ENCODE data around the gene DNAL1.

Gene DNAL1

GRCh38 chr14:73744175-73744867 is 99.5 kb downstream of the DNAL1 start:
- no peak overlapping the region for H3K4me3 ChIP-seq (ENCODE audit: low read depth, low read length)
- TF ChIP-seq, protein P1, sequence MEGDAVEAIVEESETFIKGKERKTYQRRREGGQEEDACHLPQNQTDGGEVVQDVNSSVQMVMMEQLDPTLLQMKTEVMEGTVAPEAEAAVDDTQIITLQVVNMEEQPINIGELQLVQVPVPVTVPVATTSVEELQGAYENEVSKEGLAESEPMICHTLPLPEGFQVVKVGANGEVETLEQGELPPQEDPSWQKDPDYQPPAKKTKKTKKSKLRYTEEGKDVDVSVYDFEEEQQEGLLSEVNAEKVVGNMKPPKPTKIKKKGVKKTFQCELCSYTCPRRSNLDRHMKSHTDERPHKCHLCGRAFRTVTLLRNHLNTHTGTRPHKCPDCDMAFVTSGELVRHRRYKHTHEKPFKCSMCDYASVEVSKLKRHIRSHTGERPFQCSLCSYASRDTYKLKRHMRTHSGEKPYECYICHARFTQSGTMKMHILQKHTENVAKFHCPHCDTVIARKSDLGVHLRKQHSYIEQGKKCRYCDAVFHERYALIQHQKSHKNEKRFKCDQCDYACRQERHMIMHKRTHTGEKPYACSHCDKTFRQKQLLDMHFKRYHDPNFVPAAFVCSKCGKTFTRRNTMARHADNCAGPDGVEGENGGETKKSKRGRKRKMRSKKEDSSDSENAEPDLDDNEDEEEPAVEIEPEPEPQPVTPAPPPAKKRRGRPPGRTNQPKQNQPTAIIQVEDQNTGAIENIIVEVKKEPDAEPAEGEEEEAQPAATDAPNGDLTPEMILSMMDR (IDR thresholded peaks at IDR 0.05; ENCODE audit: borderline replicate concordance, insufficient read depth, low read depth, low read length) = no peak

DNA sequence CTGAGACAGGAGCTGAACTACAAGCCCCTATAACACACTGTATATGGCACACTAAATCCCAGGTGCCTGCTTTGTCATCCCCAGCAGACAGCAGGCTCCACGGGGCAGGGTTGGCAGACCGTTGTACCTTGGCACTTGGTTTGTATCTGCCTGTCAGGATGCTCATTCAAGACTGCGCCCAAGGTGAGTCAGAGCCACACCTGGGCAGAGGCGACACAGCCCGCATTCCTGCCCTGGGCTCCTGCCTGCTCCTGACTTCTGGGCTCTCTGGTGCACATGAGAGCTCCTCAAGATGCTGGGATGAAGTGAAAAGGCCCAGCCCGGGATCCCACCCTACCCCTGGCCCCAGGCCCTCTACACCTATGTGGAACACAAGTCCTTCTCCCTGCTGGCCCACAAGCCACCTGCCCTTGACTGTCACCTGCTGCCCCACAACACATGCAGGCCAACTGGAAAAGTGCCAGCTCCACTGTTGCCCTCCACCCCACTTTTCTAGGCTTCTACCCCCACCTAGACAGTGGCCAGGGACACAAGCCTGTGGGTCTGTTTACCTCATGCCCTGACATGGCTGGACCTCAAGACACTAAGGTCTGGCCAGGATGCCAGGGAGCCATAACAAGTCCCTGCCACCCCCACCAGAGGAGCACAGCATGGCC is 100.2 kb downstream of the DNAL1 start:
- no peak overlapping the region for H3K4me3 ChIP-seq (ENCODE audit: low read depth, low read length)
- TF ChIP-seq, protein P1 (IDR thresholded peaks at IDR 0.05; ENCODE audit: borderline replicate concordance, insufficient read depth, low read depth, low read length) = no peak

DNA sequence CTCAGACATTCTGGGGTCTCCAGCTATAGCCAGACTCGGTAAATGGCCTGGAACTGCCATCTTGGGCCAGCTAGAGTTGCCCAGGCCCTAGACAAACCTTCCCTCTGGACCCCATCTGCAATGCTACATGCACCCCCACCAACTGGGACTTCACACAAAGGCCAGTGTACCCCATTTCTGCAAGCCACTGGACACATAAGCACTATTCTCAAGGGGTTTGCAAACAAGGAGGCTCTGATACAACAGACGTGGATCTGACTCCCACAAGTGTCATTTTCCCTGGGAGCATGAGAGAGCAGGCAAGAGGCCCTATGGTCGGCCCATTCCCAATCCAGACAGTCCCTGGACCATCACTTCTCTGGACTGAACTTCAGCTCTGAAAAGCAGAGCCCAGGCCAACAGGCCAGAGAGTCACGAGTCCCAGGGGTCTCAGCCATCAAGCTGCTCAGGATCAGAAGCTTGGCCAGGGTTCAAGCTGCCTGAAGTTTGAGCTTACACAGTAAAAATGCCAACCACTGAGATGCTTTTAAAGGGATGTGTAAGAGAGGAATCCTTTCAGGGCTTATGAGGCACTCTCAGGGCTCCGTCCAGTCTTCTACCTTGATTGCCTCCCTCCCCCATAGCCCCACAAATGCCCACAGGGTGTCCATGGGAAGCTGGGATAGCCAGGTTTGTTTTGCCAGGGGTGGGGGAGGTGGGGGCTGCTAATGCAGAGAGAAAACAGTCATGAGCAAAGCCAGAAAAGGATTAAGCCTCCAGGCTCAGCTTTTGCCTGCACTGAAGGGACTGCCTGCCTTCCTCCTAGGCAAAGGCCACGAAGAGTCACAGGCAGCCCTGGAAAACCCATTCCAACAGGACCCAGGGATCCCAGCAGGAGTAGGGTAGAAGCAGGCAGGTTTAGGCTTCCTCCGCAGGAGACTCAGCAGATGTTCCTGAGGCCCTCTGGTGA is 101.1 kb downstream of the DNAL1 start:
- H3K4me3 ChIP-seq (ENCODE audit: low read depth, low read length) = no peak overlapping the region
- TF ChIP-seq, protein P1 (IDR thresholded peaks at IDR 0.05; ENCODE audit: borderline replicate concordance, insufficient read depth, low read depth, low read length) = no peak

- TF ChIP-seq, protein P1 (IDR thresholded peaks at IDR 0.05; ENCODE audit: borderline replicate concordance, insufficient read depth, low read depth, low read length) = 0 out of 2 replicates have a peak, but pooled peaks have one; percentile 14
- H3K4me3 ChIP-seq (ENCODE audit: low read depth, low read length) = no peak overlapping the region
These were observed 102.0 kb downstream of the DNAL1 start for GRCh38 chr14:73746520-73747378.

GRCh38 chr14:73747379-73748211 is 102.8 kb downstream of the DNAL1 start:
- TF ChIP-seq, protein P1 (IDR thresholded peaks at IDR 0.05; ENCODE audit: borderline replicate concordance, insufficient read depth, low read depth, low read length) = no peak
- H3K4me3 ChIP-seq (ENCODE audit: low read depth, low read length) = no peak overlapping the region
